BJ (cell line): ENCODE measurements around the gene HTT. TPM values are rescaled to one million over a fixed set of nuclear protein-coding genes. Genes with fewer than 3 reads are reported as not detected.

ENCODE experiments used
- CTCF ChIA-PET: fragments of 350-600 bp; formaldehyde crosslinking; extraction: SDS; loops from one replicate; lab custom pipeline; 2021; ENCODE audit warnings: antibody characterized with exemption, inconsistent platforms; lab: Yijun Ruan, JAX
- POLR2A ChIA-PET: fragments of 300-600 bp; sonication (Branson Sonifier 250); formaldehyde crosslinking; extraction: SDS; loops from one replicate; lab custom pipeline; 2021; ENCODE audit warnings: antibody characterized with exemption; lab: Charles Lee
- DNase-seq: peaks from one replicate; pipeline ENCODE4 v3.0.0-alpha.2; 2011; ENCODE audit warnings: low read depth
- H3K27me3 ChIP-seq: 2 replicates; pipeline ENCODE4 v1.6.0; 2011; ENCODE audit warnings: low read length; ENCODE audit not compliant: control insufficient read depth, insufficient read depth
- H3K36me3 ChIP-seq: 2 replicates; pipeline ENCODE4 v1.5.1; 2011; ENCODE audit warnings: low read length; ENCODE audit not compliant: control insufficient read depth, insufficient read depth
- H3K4me3 ChIP-seq: 2 replicates; pipeline ENCODE4 v1.5.1; 2011; ENCODE audit warnings: low read depth, mild to moderate bottlenecking, control low read depth, low read length
- polyA plus RNA-seq: library from polyadenylated mRNA; depleted of rRNA; stranded (reverse); fragments of >200 nt; gene quantifications from 2 replicates; pipeline ENCODE4 v1.2.3, GENCODE V29; 2011
- TF ChIP-seq, protein P1 (sequence below): IDR thresholded peaks from 2 replicates; pipeline ENCODE4 v1.5.1; 2011; ENCODE audit warnings: low read depth, mild to moderate bottlenecking, control low read depth, inconsistent platforms, low read length, moderate library complexity; ENCODE audit not compliant: insufficient read depth

The HTT gene
- polyA plus RNA-seq, 1 experiment: 13.6 TPM

DNA sequence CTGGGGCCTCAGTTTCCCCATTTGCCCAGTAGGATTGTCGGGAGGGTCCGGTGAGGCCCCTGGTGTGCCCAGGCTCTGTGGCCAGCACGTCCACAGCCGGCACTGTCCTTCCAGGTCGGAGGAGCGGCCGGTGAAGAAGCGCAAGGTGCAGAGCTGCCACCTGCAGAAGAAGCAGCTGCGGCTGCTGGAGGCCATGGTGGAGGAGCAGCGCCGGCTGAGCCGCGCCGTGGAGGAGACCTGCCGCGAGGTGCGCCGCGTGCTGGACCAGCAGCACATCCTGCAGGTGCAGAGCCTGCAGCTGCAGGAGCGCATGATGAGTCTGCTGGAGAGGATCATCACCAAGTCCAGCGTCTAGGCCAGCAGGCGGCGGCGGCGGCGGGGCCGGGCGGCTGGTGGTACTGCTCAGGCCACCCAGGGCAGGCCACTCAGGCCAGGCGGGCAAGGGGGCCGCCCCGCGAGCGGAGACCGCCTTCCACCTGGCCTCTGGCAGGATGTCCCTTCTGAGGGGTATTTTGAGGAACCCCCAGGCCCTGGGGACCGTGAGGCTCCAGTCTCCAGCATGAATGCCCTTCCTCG, 181.2 kb downstream of the HTT start:
- DNase-seq: no peak
- ChIA-PET CTCF (interaction anchor here (0.5 kb wide), 1 partner anchor 16 kb away, joined by 3 read pairs; no protein-coding TSS in a partner anchor), POLR2A (no interaction called here)
- Histone ChIP-seq H3K27me3 (no peaks in the 10 kb centered on the region), H3K36me3 (no peaks in the 10 kb centered on the region), H3K4me3 (no peak overlapping the region)
- TF ChIP-seq, protein P1, sequence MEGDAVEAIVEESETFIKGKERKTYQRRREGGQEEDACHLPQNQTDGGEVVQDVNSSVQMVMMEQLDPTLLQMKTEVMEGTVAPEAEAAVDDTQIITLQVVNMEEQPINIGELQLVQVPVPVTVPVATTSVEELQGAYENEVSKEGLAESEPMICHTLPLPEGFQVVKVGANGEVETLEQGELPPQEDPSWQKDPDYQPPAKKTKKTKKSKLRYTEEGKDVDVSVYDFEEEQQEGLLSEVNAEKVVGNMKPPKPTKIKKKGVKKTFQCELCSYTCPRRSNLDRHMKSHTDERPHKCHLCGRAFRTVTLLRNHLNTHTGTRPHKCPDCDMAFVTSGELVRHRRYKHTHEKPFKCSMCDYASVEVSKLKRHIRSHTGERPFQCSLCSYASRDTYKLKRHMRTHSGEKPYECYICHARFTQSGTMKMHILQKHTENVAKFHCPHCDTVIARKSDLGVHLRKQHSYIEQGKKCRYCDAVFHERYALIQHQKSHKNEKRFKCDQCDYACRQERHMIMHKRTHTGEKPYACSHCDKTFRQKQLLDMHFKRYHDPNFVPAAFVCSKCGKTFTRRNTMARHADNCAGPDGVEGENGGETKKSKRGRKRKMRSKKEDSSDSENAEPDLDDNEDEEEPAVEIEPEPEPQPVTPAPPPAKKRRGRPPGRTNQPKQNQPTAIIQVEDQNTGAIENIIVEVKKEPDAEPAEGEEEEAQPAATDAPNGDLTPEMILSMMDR: no peak

DNA sequence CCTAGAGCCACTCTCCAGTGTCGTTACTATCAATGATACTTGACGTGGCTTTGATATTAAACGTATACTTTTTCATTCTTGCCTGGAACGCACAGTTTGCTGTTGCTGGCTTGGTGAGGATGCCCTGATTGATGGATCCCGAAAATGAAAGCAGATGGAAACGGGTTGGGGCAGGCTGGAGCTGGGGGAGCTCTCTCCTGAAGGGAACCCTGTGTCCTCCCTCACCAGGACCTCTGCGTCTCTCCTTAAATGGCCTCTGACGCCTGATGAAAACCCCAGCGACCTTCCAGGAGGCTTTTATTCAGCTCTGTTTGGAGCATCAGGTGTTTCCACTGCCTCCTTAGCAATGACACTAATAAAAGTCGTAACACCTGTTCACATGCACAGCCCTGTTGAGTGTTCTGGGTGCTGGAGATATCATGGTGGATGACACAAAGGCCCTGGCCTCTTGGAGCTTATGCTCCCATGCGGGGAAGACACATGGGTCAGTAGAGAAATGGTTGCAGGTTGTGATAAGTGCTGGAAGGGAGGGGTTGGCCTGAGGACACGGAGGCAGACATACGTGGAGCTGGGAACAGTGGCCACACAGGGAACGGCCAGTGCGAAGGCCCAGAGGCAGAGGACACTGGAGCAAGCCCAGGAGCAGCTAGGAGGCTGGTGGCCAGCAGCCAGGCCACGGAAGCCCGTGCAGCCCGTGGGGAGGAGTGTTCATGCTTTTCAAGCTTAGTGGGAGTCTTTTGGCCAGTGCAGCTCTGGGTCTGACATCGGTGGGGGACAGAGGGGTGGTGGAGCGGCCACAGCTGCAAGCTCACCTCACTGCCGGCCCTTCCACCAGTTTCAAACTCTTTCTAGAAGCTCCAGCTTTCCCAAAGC, 182.0 kb downstream of the HTT start:
- DNase-seq: no peak
- POLR2A ChIA-PET: no interaction called here
- Histone ChIP-seq H3K36me3 (no peaks in the 10 kb centered on the region), H3K27me3 (no peaks in the 10 kb centered on the region), H3K4me3 (no peak overlapping the region)
- CTCF ChIA-PET: interaction anchor here (0.5 to 1.2 kb wide), 2 partner anchors 9 to 15 kb away, joined by 3 read pairs; no protein-coding TSS in a partner anchor
- TF ChIP-seq, protein P1: no peak

DNA sequence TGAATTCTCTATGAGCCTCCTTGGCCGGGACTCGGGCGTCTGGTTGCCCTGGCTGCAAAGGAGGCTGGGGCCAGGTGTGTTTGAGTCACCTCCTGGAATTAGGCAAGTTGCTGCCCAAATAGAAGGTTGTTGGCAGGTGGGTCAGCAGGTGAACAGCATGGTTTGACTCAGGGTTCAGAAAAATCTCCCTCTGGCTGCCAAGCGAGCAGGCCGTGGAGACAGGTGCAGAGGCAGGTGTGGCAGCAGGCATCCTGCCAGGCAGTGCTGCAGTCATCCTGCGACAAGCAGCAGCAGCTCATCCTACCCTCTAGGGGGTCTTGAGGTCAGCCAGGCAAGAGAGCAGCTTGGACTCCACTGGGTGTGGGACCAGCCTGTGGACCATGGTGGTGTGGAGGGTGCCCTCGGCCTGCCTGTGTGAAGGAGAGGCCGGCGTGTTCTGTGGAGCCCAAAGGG, 182.6 kb downstream of the HTT start:
- TF ChIP-seq, protein P1: no peak
- ChIA-PET CTCF (interaction anchor here (1.2 kb wide), 1 partner anchor 8 kb away, joined by 3 read pairs; no protein-coding TSS in a partner anchor), POLR2A (no interaction called here)
- Histone ChIP-seq H3K4me3 (no peak overlapping the region), H3K36me3 (no peaks in the 10 kb centered on the region), H3K27me3 (no peaks in the 10 kb centered on the region)
- no peak for DNase-seq

DNA sequence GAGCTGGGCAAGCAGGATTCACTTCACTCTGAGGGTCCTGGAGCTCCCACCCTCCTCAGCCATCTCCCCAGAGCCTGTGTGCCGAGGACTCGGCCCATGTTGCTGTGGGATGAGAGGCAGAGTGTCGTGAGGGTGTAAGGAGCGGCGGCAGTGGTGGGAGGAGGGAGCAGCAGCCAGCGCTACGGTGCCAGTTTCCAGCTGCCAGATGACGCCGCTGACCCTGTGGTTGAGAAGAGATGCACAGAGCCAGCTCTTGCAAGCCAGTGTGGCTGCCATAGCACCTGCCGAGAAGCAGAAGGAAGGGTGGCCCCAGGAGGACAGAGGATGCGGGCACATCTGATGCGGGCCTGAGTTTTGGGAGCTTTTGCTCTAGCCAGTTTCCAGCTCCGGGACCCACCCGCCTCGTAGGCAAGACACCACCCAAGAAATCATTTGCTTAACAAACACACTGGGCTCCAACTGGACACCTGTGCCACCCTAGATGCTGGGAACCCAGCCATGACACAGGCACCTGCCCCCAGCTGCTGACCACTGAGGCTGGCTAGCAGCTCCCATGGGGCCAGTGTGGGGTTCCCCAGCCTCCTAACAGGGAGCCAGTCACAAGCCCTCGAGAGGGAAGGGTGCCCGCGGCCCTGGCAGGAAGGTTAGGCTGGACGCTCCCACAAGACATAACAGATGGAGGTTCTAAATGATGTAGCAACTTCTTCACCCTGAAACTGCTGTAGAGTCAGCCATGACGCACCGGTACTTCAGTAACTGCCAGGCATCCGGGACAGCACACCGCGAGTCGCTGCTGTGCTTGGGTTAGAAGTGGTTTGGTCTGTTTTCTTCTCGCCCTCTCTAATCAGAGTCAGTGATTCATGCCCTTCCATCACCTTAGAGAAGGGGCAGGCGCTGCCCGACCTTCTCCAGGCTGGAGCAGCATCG, 183.3 kb downstream of the HTT start:
- TF ChIP-seq, protein P1: no peak
- H3K4me3 ChIP-seq: no peak overlapping the region
- no peaks in the 10 kb centered on the region for H3K36me3 ChIP-seq
- H3K27me3 ChIP-seq: no peaks in the 10 kb centered on the region
- ChIA-PET CTCF (no interaction called here), POLR2A (no interaction called here)
- DNase-seq: no peak
